H1 (cell line): ENCODE measurements around the gene CKAP2L. TPM values are rescaled to one million over a fixed set of nuclear protein-coding genes. Genes with fewer than 3 reads are reported as not detected.

Experiments
- ATF2 ChIP-seq: IDR thresholded peaks from 2 replicates; pipeline ENCODE4 v1.6.1; 2012; ENCODE audit warnings: low read length, inconsistent platforms
- BRCA1 ChIP-seq: IDR thresholded peaks from 2 replicates; pipeline ENCODE4 v1.6.1; 2012; ENCODE audit warnings: low read depth, low read length, improper control_type of control experiment
- CBX8 ChIP-seq: fragments of 300-800, 300-1000 bp; sonication (generic); IDR thresholded peaks from 2 replicates; pipeline ENCODE4 v1.7.1; 2016; ENCODE audit warnings: low read depth, low read length, borderline replicate concordance
- CHD7 ChIP-seq: fragments of 300-600 bp; sonication (generic); IDR thresholded peaks from 2 replicates; pipeline ENCODE4 v1.7.1; 2012; ENCODE audit warnings: low read length, moderate library complexity, mild to moderate bottlenecking, inconsistent platforms; ENCODE audit not compliant: insufficient replicate concordance
- JUND ChIP-seq: IDR thresholded peaks from 2 replicates; pipeline ENCODE4 v1.6.1; 2011; ENCODE audit warnings: mild to moderate bottlenecking, improper control_type of control experiment, low read length
- SIRT6 ChIP-seq: IDR thresholded peaks from one replicate; pipeline ENCODE4 v1.7.1; 2012; ENCODE audit warnings: low read length, inconsistent platforms
- SIX5 ChIP-seq: IDR thresholded peaks from 2 replicates; pipeline ENCODE4 v1.6.1; 2011; ENCODE audit warnings: mild to moderate bottlenecking, low read depth, low read length
- YY1 ChIP-seq: IDR thresholded peaks from 2 replicates; pipeline ENCODE4 v1.6.1; 2011; ENCODE audit warnings: low read depth, mild to moderate bottlenecking, low read length
- ZNF274 ChIP-seq: IDR thresholded peaks from 2 replicates; pipeline ENCODE4 v1.7.0; 2012; ENCODE audit warnings: low read length, borderline replicate concordance; ENCODE audit errors: extremely low read depth
- polyA plus RNA-seq, 7 experiments: library from polyadenylated mRNA; depleted of rRNA in 3 of 7; stranded (reverse) in 5 of 7; unstranded in 2 of 7; fragments of >200 nt in 5 of 7; fragments of 200-250 nt in 2 of 7; gene quantifications; 1 replicate in 5 of 7; 2 replicates in 1 of 7; 4 replicates in 1 of 7; pipeline versions ENCODE4 v1.2.1 to v1.2.3, GENCODE V29; 2011 to 2013; ENCODE audit warnings: missing spikeins in 2 of 7, mixed read lengths in 2 of 7
- total RNA-seq: library from RNA; stranded (reverse); fragmentation: NEBNext Ultra II Directional; extraction: Animal tissue kit (Norgen Biotek cat#: 25700); gene quantifications from 2 replicates; pipeline ENCODE4 v1.2.1, GENCODE V29; 2021

The CKAP2L gene
- total and polyA plus RNA-seq, 2 of the 8 experiments (the other 6 are each of a cell fraction or from before 2014, with no cell fraction given), result 2.5 to 20.7 TPM

GRCh38 chr2:112722816-112723546 is 41.4 kb downstream of the CKAP2L start (continued):
- TF ChIP-seq CHD7, result no peak
- no peak for TF ChIP-seq ZNF274
- no peak for TF ChIP-seq JUND
- TF ChIP-seq ATF2, result no peak
- no peak for TF ChIP-seq CBX8
- TF ChIP-seq BRCA1, result no peak
- TF ChIP-seq YY1, result no peak
- TF ChIP-seq SIRT6, result no peak
- TF ChIP-seq SIX5, result no peak
